ENCODE data around the gene SUSD1.

SUSD1 gene

DNA sequence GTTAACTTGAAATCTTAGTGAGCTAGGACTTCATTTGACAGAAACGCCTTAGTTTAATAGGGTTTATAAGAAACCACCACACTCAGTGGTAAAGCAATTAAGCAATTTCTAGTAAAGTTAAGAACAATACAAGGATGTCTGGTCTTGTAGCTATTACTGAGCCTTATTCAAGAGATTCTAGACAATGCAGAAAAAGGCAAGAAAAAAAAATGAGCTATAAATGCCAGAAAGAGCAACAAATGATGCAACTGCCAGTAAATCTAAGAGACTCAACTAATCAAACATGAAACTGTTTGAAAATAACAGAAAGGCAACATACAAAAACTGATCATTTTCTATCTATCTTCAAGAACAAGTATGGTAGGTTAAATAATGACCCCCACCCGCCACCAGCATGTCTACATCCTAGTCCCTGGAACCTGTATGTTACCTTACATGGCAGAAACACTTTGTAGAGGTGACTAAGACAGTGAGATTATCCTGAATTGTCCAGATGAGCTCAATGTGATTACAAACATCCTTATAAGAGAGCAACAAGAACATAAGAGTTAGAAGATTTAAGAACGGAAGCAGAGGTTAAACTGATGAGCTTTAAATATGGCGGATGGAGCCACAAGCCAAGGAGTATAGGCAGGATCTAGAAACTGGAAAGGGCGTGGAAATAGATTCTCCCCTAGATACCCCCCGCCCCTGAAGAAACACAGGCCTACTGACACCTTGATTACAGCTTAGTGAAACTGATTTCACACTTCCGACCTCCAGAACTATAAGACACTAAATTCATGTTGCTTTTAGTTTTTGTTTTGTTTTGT, 93.0 kb downstream of the SUSD1 start:
- TF ChIP-seq, protein P1, sequence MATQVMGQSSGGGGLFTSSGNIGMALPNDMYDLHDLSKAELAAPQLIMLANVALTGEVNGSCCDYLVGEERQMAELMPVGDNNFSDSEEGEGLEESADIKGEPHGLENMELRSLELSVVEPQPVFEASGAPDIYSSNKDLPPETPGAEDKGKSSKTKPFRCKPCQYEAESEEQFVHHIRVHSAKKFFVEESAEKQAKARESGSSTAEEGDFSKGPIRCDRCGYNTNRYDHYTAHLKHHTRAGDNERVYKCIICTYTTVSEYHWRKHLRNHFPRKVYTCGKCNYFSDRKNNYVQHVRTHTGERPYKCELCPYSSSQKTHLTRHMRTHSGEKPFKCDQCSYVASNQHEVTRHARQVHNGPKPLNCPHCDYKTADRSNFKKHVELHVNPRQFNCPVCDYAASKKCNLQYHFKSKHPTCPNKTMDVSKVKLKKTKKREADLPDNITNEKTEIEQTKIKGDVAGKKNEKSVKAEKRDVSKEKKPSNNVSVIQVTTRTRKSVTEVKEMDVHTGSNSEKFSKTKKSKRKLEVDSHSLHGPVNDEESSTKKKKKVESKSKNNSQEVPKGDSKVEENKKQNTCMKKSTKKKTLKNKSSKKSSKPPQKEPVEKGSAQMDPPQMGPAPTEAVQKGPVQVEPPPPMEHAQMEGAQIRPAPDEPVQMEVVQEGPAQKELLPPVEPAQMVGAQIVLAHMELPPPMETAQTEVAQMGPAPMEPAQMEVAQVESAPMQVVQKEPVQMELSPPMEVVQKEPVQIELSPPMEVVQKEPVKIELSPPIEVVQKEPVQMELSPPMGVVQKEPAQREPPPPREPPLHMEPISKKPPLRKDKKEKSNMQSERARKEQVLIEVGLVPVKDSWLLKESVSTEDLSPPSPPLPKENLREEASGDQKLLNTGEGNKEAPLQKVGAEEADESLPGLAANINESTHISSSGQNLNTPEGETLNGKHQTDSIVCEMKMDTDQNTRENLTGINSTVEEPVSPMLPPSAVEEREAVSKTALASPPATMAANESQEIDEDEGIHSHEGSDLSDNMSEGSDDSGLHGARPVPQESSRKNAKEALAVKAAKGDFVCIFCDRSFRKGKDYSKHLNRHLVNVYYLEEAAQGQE (IDR thresholded peaks at IDR 0.05; ENCODE audit: insufficient read depth in 1 of 2, low read depth in 2 of 2, low read length in 2 of 2), result no peak
- no peak for TF ChIP-seq FOXP2 (optimal IDR thresholded peaks at IDR 0.05; ENCODE audit: borderline replicate concordance, extremely low read depth, extremely low read length, insufficient read depth)
- no peak for TF ChIP-seq SIN3A (IDR thresholded peaks at IDR 0.05; ENCODE audit: borderline replicate concordance, insufficient read depth, low read length)
- TF ChIP-seq POLR2AphosphoS5 (IDR thresholded peaks at IDR 0.05; ENCODE audit: low read depth, low read length), result no peak
- no peak for TF ChIP-seq TAF1 (IDR thresholded peaks at IDR 0.05; ENCODE audit: borderline replicate concordance, insufficient read depth, low read length)

DNA sequence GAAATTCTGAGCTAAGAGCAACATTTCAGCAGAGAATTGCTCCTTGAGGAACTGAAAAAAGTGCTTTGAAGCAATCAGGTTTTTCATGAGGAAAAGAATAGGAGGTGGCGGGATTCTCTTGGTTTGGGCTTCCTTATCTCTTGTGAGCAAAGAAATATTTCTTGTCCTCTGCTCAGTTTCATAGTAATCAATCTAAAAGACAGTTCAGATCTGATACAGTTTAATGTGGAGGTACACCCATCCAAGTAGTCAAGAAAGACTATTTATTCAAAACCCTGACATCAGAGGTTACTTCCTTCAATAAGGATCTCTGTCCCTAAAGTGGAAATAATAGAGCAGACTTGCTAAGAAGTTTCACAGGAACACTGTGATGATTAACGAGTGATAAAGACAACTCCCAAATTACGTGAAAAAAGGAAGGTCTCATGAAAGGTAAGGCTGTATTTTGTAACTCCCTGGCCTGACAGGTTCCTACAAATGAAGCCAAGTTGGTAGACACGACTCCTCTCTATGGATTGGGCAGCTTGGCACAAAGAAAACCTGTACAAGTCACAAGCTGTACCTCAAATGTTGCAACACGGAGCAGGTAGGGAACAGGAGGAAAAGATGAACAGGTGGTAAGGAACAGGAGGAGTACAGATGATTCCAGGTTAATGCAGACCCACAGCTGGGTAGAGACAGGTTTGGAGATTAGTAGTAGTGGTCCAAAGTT, 94.1 kb downstream of the SUSD1 start:
- TF ChIP-seq SIN3A (IDR thresholded peaks at IDR 0.05; ENCODE audit: borderline replicate concordance, insufficient read depth, low read length) (no peak), TAF1 (IDR thresholded peaks at IDR 0.05; ENCODE audit: borderline replicate concordance, insufficient read depth, low read length) (no peak), FOXP2 (optimal IDR thresholded peaks at IDR 0.05; ENCODE audit: borderline replicate concordance, extremely low read depth, extremely low read length, insufficient read depth) (no peak)
- TF ChIP-seq, protein P1 (IDR thresholded peaks at IDR 0.05; ENCODE audit: insufficient read depth in 1 of 2, low read depth in 2 of 2, low read length in 2 of 2), result no peak

DNA sequence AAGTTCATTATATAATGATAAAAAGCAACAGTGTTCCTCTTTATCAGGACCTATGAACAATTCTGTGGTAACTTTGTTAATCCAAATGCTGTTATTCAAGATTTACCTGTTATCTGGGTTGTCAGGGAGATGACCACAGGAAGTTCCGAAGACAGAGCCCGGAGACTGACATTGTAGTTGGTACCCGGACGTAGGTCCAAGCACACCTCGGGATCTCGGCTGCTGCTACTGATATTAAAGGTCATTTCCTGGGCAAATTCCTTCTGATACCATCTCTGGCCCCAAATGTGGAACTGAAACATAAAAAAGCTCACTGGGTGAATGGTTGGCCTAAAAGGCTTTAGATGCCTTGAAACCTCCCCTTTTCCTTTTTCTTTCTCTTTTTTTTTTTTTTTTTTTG, 96.7 kb downstream of the SUSD1 start:
- TF ChIP-seq TAF1 (IDR thresholded peaks at IDR 0.05; ENCODE audit: borderline replicate concordance, insufficient read depth, low read length) (no peak), SIN3A (IDR thresholded peaks at IDR 0.05; ENCODE audit: borderline replicate concordance, insufficient read depth, low read length) (no peak), FOXP2 (optimal IDR thresholded peaks at IDR 0.05; ENCODE audit: borderline replicate concordance, extremely low read depth, extremely low read length, insufficient read depth) (no peak), POLR2AphosphoS5 (IDR thresholded peaks at IDR 0.05; ENCODE audit: low read depth, low read length) (no peak)
- TF ChIP-seq, protein P1 (IDR thresholded peaks at IDR 0.05; ENCODE audit: insufficient read depth in 1 of 2, low read depth in 2 of 2, low read length in 2 of 2), result no peak

DNA sequence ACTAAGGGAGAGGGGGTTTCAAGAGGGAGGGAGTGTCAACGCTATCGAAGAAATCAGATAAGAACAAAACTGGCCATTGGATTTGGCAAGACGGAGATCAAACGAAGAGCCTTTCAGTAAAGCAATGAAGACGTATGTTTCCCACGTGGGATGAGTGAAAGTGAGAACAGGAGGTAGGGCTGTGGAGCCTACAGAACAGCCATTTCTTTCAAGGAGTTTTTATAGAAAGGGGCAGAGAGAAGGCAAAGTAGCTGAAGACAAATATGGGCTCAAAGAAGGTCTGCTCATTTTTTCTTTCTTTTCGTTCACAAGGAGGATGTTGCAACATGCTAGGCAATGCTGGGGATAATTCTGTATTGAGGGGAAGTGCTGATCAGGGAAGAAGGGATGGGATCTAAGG, 98.3 kb downstream of the SUSD1 start:
- TF ChIP-seq, protein P1 (IDR thresholded peaks at IDR 0.05; ENCODE audit: insufficient read depth in 1 of 2, low read depth in 2 of 2, low read length in 2 of 2), result no peak
- TF ChIP-seq TAF1 (IDR thresholded peaks at IDR 0.05; ENCODE audit: borderline replicate concordance, insufficient read depth, low read length), result no peak
- TF ChIP-seq POLR2AphosphoS5 (IDR thresholded peaks at IDR 0.05; ENCODE audit: low read depth, low read length), result no peak
- TF ChIP-seq FOXP2 (optimal IDR thresholded peaks at IDR 0.05; ENCODE audit: borderline replicate concordance, extremely low read depth, extremely low read length, insufficient read depth), result no peak
- TF ChIP-seq SIN3A (IDR thresholded peaks at IDR 0.05; ENCODE audit: borderline replicate concordance, insufficient read depth, low read length), result no peak

Data from PFSK-1 (cell line).